HS-5 (cell line): Measurements from ENCODE around the gene CR1L.
"Not testable (repeated sequence)": the region's sequence is repeated elsewhere in the genome, so short reads cannot be mapped to it uniquely, and the experiment has no call there.

ENCODE experiments used
- DNase-seq: peaks from one replicate; pipeline ENCODE4 v3.0.0-alpha.2; 2012; ENCODE audit warnings: low read depth

The CR1L gene

DNA sequence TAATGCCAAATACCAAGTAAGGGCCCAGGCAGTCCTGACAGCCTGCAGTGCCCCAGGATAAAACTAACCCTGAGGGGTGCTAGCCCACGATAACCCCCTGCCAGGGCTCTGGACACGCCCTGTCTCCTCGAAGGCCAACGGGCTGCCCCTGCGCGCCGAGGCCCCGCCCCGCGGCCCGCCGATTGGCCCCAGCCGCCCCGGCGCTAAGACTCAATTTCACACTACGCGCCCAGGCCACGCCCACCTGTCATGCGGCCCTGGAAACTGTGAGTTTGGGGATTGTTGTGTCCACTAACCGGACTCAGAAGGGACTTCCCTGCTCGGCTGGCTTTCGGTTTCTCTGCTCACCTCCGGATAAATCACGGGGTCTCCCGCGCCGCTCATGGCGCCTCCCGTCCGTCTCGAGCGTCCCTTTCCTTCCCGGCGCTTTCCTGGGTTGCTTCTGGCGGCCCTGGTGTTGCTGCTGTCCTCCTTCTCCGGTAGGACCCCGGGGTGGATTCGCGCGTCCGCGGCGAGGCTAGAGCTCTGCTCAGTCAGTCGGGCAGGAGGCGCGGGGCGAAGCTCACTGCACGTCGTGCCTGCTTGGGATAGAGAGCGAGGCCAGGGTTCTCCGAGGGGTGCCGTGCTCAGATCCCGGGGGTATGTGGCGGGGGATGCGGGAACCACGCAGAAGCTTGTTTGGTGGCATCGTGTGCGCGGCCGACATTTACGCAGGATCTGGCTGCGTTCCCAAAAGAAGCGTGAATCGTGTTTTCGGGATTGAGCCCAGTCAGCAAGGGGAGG lies at the start of gene CR1L:
CR1L (plus strand) TSS at position 282 of the 783 bp plus-strand sequence; CDS start at position 383, 101 bp downstream.
- no peak for DNase-seq

DNA sequence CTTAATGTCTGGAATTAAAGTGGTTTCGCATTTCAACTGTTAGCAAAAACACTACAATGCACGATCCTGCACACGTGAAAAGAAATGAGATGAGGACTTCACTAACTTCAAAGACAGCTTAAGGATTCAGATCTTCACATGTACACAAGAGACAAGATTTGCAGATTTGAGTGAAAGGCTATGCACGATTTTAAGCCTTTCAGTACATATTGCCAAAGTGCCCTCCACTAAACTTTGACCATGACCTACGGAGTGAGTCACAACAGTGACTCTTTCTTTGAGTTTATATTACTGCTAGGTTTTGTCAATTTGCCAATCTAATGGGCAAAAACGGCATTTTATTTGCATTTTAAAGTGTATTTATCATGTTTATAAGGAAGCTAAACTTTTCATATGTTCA lies 41.2 kb upstream of the CR1L start:
- DNase-seq: peak; percentile 14

DNA sequence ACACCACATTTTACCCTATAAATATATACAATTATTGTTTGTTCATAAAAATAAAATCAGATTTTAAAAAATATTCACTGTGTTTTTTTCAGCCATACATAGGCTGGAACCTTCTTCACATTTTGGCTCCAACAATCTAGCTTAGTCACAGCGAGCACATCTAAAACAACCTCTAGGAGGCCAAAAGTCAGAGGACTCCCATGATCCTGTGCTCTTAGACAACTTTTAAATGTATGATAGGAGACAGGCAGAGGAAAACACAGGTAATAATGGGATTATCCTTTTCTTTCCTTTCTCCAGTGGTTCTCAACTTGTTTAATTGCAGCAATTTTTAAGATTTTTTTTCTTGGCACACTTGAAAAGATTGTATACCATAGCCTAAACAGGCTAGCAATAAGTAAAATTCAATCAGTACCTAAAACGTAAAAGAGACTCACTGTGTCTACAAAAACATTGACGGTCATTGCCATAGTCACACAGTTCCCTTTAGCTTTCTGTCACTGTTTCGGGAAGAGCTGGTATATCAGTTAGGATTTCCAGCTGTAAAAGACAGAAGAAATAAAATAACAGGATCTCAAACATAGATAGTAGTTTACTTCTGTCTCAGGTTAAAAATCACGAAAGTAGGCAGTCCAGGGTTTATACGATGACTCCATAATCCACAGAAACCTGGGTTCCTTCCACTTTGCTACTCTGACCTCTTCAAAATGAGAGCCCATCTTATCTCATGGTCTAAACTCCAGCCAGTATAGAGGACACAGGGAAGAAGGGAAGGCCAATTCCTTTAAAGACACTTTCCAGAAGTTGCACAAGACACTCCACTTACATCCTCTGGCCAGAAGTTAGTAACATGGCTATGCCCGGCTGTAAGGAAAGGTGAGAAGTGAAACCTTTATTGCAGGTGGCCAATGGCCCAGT lies 39.2 kb upstream of the CR1L start:
- no peak for DNase-seq

DNA sequence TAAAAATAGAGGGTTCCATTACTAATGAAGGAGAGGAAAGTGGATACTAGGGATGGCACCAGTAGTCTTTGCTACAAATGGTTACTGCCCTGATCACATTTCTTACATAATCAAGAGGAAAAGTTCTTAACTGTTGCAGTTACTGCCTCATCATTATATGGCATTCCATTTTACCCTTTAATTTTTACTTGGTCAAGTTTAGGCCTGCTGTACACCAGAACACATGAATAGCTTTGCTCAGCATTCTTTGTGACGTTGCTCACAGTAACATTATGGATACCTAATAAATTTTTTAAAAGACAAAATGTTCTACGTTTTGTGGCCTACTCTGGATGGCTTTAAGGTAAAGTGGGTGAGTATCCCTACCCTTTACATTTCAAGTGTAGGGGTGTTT lies 38.6 kb upstream of the CR1L start:
- DNase-seq: no peak

DNA sequence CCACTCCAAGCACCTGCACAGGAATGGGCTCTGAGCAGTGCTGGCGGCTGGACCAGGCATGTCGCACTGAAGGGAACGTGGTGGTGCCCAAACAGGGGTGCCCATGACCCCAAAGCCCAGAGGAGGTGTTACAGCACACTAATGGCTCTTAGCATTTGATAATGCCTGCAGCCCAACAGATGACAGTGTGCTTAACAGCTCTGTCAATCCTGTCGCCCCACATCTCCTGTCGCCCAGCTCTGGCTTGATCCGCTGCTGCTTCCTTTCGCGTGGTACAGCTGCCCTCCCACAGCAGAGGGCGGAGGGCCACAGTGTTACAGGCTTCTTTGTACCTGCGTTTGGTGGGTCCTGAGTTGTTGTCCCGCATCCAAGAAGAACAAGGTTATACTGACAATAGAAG lies 32.2 kb upstream of the CR1L start:
- DNase-seq: no peak

DNA sequence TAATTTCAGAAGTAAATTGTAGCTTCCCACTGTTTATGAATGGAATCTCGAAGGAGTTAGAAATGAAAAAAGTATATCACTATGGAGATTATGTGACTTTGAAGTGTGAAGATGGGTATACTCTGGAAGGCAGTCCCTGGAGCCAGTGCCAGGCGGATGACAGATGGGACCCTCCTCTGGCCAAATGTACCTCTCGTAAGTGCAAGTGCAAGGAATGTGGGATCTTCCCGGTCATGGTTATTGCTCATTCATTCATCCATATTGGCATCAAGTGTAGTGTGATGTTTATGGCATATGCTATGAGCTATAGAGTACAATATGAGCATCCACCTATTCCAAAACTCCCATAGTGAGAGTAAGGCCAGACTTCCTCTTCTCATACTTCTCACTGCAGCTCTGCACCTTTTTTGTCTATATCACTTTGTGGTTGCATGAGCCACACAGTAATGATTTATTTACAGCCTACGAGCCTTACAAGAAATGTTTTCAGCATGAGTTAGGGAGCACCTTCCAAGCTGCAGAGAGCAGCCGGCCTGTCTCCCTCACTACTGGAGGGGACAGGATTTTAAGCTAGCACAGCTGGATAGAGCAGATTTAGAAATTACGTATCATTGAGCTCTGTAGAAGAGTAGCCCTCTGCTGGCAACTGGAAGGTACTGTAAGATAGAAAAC lies 24.9 kb upstream of the CR1L start:
- DNase-seq: no peak

DNA sequence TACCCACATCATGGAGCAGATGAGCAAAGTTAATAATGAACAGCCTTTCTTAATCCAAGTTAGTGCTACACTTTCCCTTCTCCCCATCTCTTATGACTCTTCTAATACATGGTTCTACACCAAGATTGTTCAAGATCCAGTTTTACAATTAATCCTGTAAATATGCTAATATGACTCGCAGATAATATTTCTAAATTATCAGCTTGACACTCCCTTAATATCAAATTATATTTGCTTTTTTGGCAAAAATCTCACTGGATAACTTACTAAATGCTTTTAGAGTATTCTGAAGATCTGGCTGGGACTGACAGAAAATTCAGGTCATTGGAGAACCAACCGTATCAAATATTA lies 24.4 kb upstream of the CR1L start:
- DNase-seq: no peak

DNA sequence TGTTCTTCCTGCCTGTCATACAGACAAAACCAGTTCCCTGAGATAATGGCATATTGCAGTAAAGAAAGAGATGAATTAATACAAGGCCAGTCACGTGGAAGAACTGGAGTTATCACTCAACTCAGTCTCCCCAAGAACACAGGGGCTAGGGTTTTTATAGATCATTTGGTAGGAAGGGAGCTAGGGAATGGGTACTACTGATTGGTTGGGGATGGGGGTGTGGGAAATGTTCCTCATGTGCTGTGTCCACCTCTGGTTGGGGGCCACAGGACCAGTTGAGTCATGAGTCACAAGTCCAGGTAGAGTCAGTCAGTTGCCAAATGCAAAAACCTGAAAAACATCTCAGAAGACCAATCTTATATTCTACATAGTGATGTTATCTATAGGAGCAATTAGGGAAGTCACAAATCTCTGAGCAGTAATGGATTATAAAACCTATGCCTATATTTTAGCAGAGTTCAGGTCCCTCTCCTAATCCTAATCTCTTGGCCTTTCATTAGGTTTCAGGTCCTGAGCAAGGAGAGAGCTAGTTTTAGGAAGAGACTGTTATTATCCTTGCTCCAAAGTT lies 19.3 kb upstream of the CR1L start:
- not testable (repeated sequence) for DNase-seq

DNA sequence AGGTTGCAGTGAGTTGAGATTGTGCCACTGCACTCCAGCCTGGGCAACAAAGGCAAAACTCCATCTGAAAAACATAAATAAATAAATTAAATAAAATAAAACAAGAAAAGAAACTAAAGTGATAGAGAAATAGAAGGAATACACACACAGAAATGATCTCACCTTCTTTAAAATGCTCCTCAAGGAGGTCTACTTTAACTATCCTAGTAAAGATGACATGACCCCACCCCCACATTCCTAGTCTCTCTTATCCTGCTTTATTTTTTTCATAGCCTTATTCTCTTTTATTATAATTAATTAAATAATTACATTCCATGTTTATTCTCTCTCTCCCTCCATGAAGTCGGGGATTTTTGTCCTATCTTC lies 18.0 kb upstream of the CR1L start:
- DNase-seq: no peak

DNA sequence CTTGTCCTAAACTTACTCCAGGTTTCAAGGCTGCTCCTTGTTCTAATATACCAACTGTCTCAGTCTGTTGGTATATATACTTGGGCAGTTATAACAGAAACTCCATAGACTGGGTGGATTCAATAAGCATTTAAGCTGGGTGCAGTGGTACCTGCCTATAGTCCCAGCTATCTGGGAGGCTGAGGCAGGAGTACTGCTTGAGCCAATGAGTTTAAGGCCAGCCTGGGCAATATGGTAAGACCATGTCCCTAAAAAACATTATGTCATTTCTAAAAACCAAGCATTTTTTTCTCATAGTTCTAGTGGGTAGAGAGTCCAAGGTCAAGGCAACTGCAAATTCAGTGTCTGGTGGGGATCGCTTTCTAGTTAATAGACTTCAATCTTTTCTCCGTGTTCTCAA lies 17.4 kb upstream of the CR1L start:
- DNase-seq: no peak

DNA sequence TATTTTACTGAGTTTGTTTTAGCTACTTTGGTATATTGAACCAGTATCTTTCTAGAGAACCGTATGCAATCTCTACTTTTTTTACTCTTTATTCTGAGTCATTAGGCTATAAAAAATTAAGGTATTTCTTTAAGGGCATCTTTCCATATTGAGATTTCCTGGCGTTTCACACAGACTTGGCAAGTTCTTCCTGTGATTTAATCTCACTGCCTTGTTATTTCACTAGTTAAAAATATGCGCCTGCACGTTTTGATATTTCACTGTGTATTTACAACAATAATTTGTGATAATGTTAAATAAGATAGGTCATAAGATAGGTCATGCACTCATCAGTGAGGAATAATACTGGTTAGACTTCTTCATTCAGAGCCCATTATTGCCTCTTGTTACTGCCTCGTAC lies 16.2 kb upstream of the CR1L start:
- no peak for DNase-seq

DNA sequence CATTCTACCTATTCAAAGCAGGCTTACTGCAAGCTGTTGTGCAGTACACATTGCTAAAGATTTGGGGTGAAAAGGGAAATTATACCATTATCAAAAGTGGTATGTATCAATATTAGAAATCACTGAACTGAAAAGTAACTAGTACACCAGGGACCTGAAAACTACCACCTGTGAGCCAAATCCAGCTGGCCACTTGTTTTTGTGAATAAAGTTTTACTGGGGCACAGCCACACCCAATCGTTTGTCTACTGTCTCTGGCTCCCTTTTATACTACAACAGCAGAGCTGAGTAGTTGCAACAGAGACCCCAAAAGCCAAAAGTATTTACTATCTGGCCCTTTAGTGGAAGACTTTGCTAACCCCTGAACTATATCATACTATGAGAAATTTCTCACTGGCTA lies 13.8 kb upstream of the CR1L start:
- no peak for DNase-seq

DNA sequence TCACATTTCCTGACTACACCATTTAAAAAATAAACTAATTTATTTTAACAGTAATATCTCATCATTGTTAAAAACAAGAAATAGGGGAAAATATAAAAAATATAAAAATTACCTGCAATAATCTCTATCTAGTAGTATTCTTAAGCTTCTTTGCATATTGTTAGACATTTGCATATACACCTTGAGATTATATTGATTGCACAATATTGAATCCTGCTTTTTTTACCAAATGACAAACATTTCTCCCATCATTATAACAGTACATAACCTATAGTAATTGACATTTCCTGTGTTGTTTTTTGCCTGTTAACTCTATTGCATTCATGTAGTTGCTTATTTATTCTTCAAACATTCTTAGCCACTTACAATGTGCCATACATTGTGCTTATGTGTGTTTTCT lies 11.7 kb upstream of the CR1L start:
- DNase-seq: no peak

DNA sequence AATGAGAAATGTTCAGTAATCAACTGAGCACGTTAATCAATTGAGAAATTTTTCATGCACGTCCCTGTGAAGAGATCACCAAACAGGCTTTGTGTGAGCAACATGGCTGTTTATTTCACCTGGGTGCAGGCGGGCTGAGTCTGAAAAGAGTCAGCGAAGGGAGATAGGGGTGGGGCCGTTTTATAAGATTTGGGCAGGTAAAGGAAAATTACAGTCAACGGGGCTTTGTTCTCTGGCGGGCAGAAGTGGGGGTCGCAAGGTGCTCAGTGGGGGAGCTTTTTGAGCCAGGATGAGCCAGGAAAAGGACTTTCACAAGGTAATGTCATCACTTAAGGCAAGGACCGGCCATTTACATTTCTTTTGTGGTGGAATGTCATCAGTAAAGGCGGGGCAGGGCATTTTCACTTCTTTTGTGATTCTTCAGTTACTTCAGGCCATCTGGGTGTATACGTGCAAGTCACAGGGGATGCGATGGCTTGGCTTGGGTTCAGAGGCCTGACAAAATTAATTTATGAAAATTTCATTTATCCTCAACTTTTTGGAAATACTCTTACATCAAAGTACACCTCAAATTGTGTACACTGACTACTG lies 11.1 kb upstream of the CR1L start:
- not testable (repeated sequence) for DNase-seq

DNA sequence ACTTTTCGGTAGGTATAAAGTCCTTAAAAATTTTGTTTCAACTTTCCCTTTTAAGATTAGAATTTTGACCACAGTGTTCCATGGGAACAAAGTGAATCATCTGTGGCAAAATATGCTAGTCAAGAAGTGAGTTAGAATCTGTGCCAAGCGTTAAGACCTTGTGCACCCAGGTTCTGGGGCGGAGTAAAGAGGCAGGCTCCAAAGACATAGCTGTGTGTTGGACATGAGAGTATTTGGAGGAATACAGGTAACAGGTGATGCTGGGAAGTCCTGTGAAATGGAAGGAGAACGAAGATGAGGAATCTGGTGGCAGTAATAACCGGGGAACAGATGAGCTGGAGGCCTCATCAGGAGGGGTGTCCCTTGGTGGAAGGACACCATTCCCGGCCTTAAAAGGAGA lies 10.6 kb upstream of the CR1L start:
- DNase-seq: not testable (repeated sequence)

DNA sequence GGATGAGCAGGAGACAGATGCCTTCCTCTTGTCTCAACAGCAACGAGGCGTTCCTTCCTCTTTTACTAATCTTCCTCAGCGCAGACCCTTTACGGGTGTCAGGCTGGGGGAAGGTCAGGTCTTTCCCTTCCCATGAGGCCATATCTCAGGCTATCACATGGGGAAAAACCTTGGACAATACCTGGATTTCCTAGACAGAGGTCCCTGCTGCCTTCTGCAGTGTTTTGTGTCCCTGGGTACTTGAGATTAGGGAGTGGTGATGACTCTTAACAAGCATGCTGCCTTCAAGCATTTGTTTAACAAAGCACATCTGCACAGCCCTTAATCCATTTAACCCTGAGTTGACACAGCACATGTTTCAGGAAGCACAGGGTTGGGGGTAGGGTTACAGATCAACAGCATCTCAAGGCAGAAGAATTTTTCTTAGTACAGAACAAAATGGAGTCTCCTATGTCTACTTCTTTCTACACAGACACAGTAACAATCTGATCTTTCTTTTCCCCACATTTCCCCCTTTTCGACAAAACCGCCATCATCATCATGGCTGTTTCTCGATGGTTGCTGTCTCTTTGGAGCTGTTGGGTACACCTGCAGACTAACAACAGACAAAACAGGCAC lies 9.3 kb upstream of the CR1L start:
- DNase-seq: not testable (repeated sequence)

DNA sequence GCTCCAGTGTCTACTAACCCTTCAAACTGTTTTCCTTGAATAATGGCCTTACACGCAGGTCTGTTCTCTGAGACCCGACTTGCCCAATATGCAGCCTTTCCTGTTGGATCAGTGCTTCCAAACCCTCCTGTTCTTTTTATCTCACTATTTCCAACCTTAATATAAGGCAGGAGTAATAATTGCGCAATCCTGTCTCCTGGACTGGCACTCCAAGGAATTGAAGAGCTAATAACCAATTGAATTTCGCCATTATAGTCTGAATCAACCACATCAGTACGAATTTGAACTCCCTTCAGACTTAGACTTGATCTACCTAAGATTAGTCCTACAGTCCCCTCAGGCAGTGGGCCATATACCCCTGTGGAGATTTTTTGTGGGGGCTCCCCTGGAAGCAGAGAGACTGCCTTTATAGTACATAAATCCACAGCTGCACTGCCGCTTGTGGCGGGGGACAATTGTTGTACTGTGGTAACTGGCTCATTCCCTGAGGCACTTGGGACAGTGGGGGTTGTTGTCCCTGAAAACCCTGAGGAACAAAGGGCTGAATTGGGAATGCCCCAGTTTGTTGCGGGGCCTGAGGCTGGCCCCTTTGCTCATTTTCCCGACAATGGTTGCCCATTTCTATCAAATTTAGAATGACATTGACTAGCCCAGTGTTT lies 6.3 kb upstream of the CR1L start:
- DNase-seq: not testable (repeated sequence)

DNA sequence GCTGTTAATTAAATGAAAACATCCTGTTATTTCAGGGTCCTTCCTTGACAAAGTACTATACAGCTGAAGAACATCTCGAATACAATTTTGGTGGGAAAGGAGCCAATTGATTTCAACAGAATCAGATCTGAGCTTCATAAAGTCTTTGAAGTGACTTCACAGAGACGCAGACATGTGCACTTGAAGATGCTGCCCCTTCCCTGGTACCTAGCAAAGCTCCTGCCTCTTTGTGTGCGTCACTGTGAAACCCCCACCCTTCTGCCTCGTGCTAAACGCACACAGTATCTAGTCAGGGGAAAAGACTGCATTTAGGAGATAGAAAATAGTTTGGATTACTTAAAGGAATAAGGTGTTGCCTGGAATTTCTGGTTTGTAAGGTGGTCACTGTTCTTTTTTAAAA lies 5.6 kb upstream of the CR1L start:
- DNase-seq: not testable (repeated sequence)

DNA sequence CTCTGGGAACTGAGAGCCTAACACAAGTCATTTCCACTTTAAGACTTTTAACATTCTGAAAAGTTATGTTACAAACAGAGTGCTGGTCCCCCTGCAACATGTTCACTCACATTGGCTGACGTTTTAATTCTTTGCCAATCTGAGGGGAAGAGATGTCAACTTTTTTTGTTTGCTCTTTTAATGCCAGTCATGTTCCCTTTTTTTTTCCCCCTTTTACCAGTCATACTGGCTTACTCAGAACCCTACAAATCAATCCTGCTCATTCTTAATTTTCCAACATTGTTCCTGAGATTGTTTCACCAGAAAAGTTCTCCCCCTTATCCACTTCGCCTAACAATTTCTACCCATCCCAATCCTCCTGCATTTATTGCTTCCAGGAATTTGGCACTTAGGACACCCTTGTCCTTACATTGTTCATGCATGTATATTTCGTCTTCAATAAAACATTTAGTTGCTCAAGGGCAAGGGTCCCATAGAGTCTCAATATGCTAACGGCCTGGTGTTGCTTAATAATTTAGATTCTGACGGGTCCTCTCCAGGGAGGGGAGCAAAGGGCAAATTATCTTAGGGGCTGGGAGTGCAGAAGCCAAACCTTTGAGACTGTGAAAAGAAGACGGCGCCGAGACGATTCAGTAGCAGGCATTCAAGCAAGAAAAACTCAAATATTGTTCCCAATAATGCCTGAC lies 624 bp upstream of the CR1L start:
- no peak for DNase-seq

DNA sequence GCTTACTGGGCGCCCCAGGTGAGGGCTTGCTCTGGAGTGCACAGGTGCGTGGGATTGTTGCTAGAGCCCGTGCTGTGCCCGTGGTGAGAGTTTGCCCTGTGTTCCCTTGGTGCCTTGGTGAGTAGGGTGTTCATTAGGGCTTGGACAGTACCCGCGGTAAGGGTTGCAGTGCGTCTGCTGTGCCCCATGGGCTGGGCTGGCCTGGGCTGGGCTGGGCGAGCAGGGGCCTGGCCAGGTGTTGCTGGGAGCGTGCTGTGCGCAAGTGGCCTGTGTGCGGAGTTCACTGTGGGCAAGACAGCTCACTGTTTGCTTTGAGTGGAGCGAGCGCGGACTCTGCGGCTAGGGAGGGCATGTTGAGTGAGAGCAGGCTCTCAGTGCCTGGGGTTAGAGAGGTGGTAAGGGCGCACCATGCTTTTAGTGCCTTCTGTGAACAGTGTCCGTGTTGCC lies 725 bp downstream of the CR1L start:
- no peak for DNase-seq
